ENCODE results near the gene RASSF10. TPM values are rescaled to one million over a fixed set of nuclear protein-coding genes. Genes with fewer than 3 reads are reported as not detected.
A peak's percentile ranks its signal among the peaks of the same experiment; 100 is the strongest.

The RASSF10 gene
- polyA plus RNA-seq, 3 donors, result not detected

DNA sequence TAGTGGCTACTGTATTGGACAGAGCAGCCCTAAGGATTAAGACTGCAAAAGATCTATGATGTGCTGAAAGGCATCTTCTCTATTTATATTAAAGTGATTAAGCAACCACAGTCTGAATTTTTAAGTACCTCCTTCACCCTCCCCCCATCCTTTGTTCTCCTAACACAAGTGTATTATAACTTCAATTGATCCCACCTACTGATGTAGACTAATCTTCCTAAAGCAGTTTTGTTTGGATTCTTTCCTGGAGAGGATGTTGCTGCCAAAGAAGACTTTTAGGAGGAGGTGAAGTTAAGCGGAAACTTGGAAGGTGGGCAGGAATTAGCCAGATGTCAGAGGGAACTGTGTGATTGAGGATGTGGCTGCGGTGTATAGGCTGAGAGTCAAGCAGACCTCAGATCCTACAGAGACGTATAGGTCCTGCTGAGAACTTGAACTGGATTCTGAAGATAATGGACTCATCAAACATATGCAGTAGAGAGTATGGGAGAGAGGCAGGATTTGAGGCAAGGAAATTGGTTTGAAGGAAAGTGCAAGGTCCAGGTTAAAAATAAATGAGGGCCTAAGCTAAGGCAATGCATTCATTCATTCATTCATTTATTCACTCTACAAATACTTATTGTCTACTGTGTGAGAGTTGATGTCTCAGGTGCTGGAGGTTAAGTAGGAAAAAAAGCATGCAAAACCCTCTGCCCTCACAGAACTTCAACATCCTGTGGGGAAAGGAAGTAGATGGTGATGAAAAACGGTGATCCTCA is 5.2 kb upstream of the RASSF10 start:
- H3K27me3 Mint-ChIP-seq (ENCODE audit: low read depth in 3 of 3), result peaks cover 19 to 33% (median 23%) of the 10 kb centered on the region in 3 donors
- no peak overlapping the region for H2AFZ ChIP-seq (ENCODE audit: insufficient read depth, low read depth, low read length, poor library complexity, severe bottlenecking)
- 71% methylated on average over 3 of the region's 4 CpGs for WGBS (ENCODE audit: insufficient coverage)

DNA sequence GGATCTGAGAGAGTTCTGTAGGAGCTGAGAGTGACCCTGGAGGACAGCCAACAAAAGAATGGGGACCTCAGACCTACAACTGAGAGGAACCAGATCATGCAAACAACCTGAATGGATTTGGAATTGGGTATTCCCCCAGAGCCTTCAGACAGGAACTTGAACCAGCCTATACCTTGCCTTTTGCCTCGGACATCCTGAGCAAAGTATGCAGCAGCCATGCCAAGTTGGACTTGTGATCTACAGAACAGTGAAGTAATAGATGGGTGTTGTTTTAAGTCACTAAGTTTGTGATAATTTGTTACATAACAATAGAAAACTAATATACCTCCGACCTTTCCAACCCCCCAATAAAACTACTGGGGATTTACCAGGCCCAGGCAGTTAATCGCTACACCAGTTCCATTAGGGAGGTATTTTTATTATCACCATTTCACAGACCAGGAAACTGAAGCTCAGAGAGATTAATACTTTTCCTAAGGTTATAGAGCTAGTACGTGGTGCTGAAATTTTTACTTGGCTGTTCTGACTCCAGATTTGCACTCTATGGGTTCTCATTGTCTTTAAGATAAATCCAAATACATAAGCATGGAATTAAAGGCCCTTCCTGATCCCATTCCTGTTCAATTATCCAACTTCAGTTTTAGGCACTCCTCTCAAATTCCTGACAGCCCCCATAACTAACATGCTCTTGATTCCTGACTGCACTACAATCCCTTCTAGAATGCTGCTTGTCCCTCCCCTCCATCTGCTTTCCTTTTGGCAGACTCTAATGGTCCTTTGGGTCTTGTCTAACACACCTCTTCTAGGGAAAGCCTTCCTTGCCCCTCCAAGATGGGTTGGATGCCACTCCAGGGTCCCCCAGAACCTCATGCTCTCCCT is 1.7 kb upstream of the RASSF10 start:
- no peak overlapping the region for H3K4me2 ChIP-seq (replicated peaks; ENCODE audit: extremely low read depth, low read length, poor library complexity, severe bottlenecking)
- no peak overlapping the region for H3K27ac ChIP-seq (ENCODE audit: low read depth in 1 of 2, low read length in 2 of 2)
- Mint-ChIP-seq H3K36me3 (peaks cover 0 to 3% of the 10 kb centered on the region in 2 donors), H3K27ac (no peak overlapping the region), H3K4me3 (peak overlapping the region in 1 of 2 donors; percentile 44), H3K4me1 (peaks cover 24% of the 10 kb centered on the region), H3K27me3 (ENCODE audit: low read depth in 3 of 3) (peaks cover 47 to 68% (median 56%) of the 10 kb centered on the region in 3 donors), H3K9me3 (peaks cover 0 to 7% (median 2%) of the 10 kb centered on the region in 7 donors)
- no peak overlapping the region for H3K9ac ChIP-seq (ENCODE audit: insufficient read depth, low read length, poor library complexity, severe bottlenecking)
- peaks cover 58 to 64% of the 10 kb centered on the region in 2 donors for H3K27me3 ChIP-seq (ENCODE audit: control insufficient read depth in 2 of 2, insufficient read depth in 2 of 2, low read length in 2 of 2)
- no peaks in the 10 kb centered on the region for H3K79me2 ChIP-seq (ENCODE audit: insufficient read depth, low read length)
- TF ChIP-seq, protein P1, sequence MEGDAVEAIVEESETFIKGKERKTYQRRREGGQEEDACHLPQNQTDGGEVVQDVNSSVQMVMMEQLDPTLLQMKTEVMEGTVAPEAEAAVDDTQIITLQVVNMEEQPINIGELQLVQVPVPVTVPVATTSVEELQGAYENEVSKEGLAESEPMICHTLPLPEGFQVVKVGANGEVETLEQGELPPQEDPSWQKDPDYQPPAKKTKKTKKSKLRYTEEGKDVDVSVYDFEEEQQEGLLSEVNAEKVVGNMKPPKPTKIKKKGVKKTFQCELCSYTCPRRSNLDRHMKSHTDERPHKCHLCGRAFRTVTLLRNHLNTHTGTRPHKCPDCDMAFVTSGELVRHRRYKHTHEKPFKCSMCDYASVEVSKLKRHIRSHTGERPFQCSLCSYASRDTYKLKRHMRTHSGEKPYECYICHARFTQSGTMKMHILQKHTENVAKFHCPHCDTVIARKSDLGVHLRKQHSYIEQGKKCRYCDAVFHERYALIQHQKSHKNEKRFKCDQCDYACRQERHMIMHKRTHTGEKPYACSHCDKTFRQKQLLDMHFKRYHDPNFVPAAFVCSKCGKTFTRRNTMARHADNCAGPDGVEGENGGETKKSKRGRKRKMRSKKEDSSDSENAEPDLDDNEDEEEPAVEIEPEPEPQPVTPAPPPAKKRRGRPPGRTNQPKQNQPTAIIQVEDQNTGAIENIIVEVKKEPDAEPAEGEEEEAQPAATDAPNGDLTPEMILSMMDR (IDR thresholded peaks at IDR 0.05), result no peak
- DNase-seq, result no peak
- peaks cover 0 to 18% of the 10 kb centered on the region in 2 donors for H3K9me3 ChIP-seq (replicated peaks in 1 of 2; ENCODE audit: control insufficient read depth in 1 of 2, insufficient read depth in 1 of 2, low read length in 2 of 2)
- intact Hi-C loops (cut with micrococcal nuclease), result no loop called here
- no CpG with 5 or more reads among the region's 4 CpGs for WGBS (ENCODE audit: insufficient coverage)
- H4K20me1 ChIP-seq (ENCODE audit: insufficient read depth, low read length), result no peaks in the 10 kb centered on the region
- peaks cover 8 to 10% of the 10 kb centered on the region in 2 donors for H3K4me1 ChIP-seq (ENCODE audit: control insufficient read depth in 1 of 2, insufficient read depth in 2 of 2, low read length in 2 of 2)
- no peaks in the 10 kb centered on the region for H3K36me3 ChIP-seq (replicated peaks in 1 of 2; ENCODE audit: control insufficient read depth in 1 of 2, insufficient read depth in 2 of 2, low read length in 2 of 2)
- H2AFZ ChIP-seq (ENCODE audit: insufficient read depth, low read depth, low read length, poor library complexity, severe bottlenecking), result no peak overlapping the region
- no peak overlapping the region for H3K4me3 ChIP-seq (replicated peaks in 1 of 3; ENCODE audit: low read depth in 2 of 3, low read length in 3 of 3)

More for the DNA sequence above, 5.2 kb upstream of the RASSF10 start:
- no peak for DNase-seq
- H3K9ac ChIP-seq (ENCODE audit: insufficient read depth, low read length, poor library complexity, severe bottlenecking), result no peak overlapping the region
- TF ChIP-seq, protein P1 (IDR thresholded peaks at IDR 0.05), result no peak
- H3K4me3 ChIP-seq (replicated peaks in 1 of 3; ENCODE audit: low read depth in 2 of 3, low read length in 3 of 3), result no peak overlapping the region
- no peak overlapping the region for H3K4me2 ChIP-seq (replicated peaks; ENCODE audit: extremely low read depth, low read length, poor library complexity, severe bottlenecking)
- peaks cover 0 to 3% of the 10 kb centered on the region in 2 donors for H3K36me3 Mint-ChIP-seq
- H3K27ac Mint-ChIP-seq, result no peak overlapping the region
- H3K4me1 Mint-ChIP-seq, result peaks cover 6% of the 10 kb centered on the region
- intact Hi-C loops (cut with micrococcal nuclease), result no loop called here
- H4K20me1 ChIP-seq (ENCODE audit: insufficient read depth, low read length), result no peaks in the 10 kb centered on the region
- peaks cover 23 to 34% of the 10 kb centered on the region in 2 donors for H3K27me3 ChIP-seq (ENCODE audit: control insufficient read depth in 2 of 2, insufficient read depth in 2 of 2, low read length in 2 of 2)
- H3K4me3 Mint-ChIP-seq, result no peak overlapping the region
- no peaks in the 10 kb centered on the region for H3K79me2 ChIP-seq (ENCODE audit: insufficient read depth, low read length)
- peaks cover 4% of the 10 kb centered on the region in 2 donors for H3K4me1 ChIP-seq (ENCODE audit: control insufficient read depth in 1 of 2, insufficient read depth in 2 of 2, low read length in 2 of 2)
- H3K27ac ChIP-seq (ENCODE audit: low read depth in 1 of 2, low read length in 2 of 2), result no peak overlapping the region
- H3K9me3 ChIP-seq (replicated peaks in 1 of 2; ENCODE audit: control insufficient read depth in 1 of 2, insufficient read depth in 1 of 2, low read length in 2 of 2), result no peaks in the 10 kb centered on the region
- H3K36me3 ChIP-seq (replicated peaks in 1 of 2; ENCODE audit: control insufficient read depth in 1 of 2, insufficient read depth in 2 of 2, low read length in 2 of 2), result no peaks in the 10 kb centered on the region
- peaks cover 0 to 3% (median 2%) of the 10 kb centered on the region in 7 donors for H3K9me3 Mint-ChIP-seq
